Mesendoderm (in vitro differentiated cells): ENCODE results near the gene PLEKHO2.

Experiments used
- DNase-seq: peaks from one replicate; pipeline ENCODE4 v3.0.0; 2013
- H2AK5ac ChIP-seq: 2 replicates; pipeline ENCODE4 v1.6.1; 2013; ENCODE audit warnings: low read length, inconsistent platforms
- H2BK120ac ChIP-seq: 2 replicates; pipeline ENCODE4 v1.6.1; 2013; ENCODE audit warnings: low read depth, mild to moderate bottlenecking, low read length, moderate library complexity, mixed read lengths
- H2BK15ac ChIP-seq: replicated peaks from 2 replicates; pipeline ENCODE4 v1.6.1; 2013; ENCODE audit warnings: low read depth, mild to moderate bottlenecking, moderate library complexity
- H2BK5ac ChIP-seq: 2 replicates; pipeline ENCODE4 v1.6.1; 2013; ENCODE audit warnings: low read length, inconsistent platforms
- H3K18ac ChIP-seq: 2 replicates; pipeline ENCODE4 v1.6.1; 2013; ENCODE audit warnings: mild to moderate bottlenecking, low read length, mixed read lengths
- H3K23ac ChIP-seq: one replicate; pipeline ENCODE4 v1.6.1; 2013; ENCODE audit warnings: low read length
- H3K27ac ChIP-seq: 2 replicates; pipeline ENCODE4 v1.5.1; 2013; ENCODE audit warnings: low read depth, mild to moderate bottlenecking, inconsistent platforms, low read length, moderate library complexity
- H3K27me3 ChIP-seq: 2 replicates; pipeline ENCODE4 v1.6.1; 2013; ENCODE audit warnings: low read length, control low read depth, mild to moderate bottlenecking, inconsistent platforms; ENCODE audit not compliant: insufficient read depth, poor library complexity
- H3K36me3 ChIP-seq: 2 replicates; pipeline ENCODE4 v1.6.1; 2013; ENCODE audit warnings: low read length, inconsistent platforms; ENCODE audit not compliant: control insufficient read depth, insufficient read depth
- H3K4ac ChIP-seq: one replicate; pipeline ENCODE4 v1.6.1; 2013; ENCODE audit warnings: low read depth, mild to moderate bottlenecking, low read length, moderate library complexity
- H3K4me1 ChIP-seq: 2 replicates; pipeline ENCODE4 v1.6.1; 2013; ENCODE audit warnings: low read depth, low read length, inconsistent platforms; ENCODE audit not compliant: control insufficient read depth
- H3K4me2 ChIP-seq: 2 replicates; pipeline ENCODE4 v1.6.1; 2013; ENCODE audit warnings: low read length
- H3K4me3 ChIP-seq: 2 replicates; pipeline ENCODE4 v1.5.1; 2013; ENCODE audit warnings: mild to moderate bottlenecking, low read length
- H3K56ac ChIP-seq: one replicate; pipeline ENCODE4 v1.6.1; 2013; ENCODE audit warnings: low read length
- H3K79me1 ChIP-seq: 2 replicates; pipeline ENCODE4 v1.6.1; 2013; ENCODE audit warnings: low read length, inconsistent platforms
- H3K79me2 ChIP-seq: 2 replicates; pipeline ENCODE4 v1.6.1; 2013; ENCODE audit warnings: mild to moderate bottlenecking, low read length; ENCODE audit not compliant: control insufficient read depth, insufficient read depth
- H3K9ac ChIP-seq: 2 replicates; pipeline ENCODE4 v1.6.1; 2013; ENCODE audit warnings: low read length, inconsistent platforms
- H4K5ac ChIP-seq: one replicate; pipeline ENCODE4 v1.6.1; 2013; ENCODE audit warnings: low read length
- H4K8ac ChIP-seq: one replicate; pipeline ENCODE4 v1.6.1; 2013; ENCODE audit warnings: low read depth, mild to moderate bottlenecking, control low read depth, low read length, moderate library complexity
- WGBS: extraction: QIAGEN DNeasy Blood & Tissue Kit; methylation state at CpG from one replicate; pipeline ENCODE4 v1.1.7; 2013; ENCODE audit warnings: low lambda C conversion rate, missing lambda C conversion rate; ENCODE audit not compliant: insufficient coverage; ENCODE audit errors: extremely low coverage; 5-methylcytosine and 5-hydroxymethylcytosine counted together

The PLEKHO2 gene

DNA sequence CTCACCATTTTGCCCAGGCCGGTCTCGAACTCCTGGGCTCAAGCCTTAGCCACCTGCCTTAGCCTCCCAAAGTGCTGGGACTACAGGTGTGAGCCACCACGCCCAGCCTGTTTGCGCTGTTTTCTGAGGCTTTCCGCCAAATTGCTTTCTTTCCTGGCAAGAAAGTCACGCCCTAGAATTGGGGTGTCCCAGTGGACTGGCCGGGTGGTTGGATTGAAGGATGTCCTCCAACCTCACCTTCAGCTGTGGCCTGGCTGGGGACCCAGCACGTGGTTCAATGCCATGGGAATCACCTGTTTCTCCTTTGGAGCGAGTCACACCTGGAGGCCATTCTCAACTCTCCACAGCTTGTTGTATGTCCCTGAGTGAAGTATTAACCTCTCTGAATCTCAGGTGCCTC is 64.2 kb downstream of the PLEKHO2 start:
- Histone ChIP-seq H3K56ac (peak overlapping the region; percentile 25), H3K79me2 (no peaks in the 10 kb centered on the region), H3K9ac (no peak overlapping the region), H2BK120ac (no peak overlapping the region), H2BK15ac (no peak overlapping the region), H3K23ac (no peak overlapping the region), H3K27me3 (no peaks in the 10 kb centered on the region), H4K8ac (no peak overlapping the region), H2BK5ac (no peak overlapping the region), H4K5ac (no peak overlapping the region), H2AK5ac (no peak overlapping the region), H3K4me1 (peaks cover 5% of the 10 kb centered on the region), H3K4ac (no peak overlapping the region), H3K36me3 (no peaks in the 10 kb centered on the region), H3K79me1 (no peaks in the 10 kb centered on the region), H3K27ac (no peak overlapping the region), H3K4me3 (no peak overlapping the region), H3K4me2 (no peak overlapping the region), H3K18ac (no peak overlapping the region)
- no peak for DNase-seq
- no CpG with 5 or more reads among the region's 9 CpGs for WGBS

DNA sequence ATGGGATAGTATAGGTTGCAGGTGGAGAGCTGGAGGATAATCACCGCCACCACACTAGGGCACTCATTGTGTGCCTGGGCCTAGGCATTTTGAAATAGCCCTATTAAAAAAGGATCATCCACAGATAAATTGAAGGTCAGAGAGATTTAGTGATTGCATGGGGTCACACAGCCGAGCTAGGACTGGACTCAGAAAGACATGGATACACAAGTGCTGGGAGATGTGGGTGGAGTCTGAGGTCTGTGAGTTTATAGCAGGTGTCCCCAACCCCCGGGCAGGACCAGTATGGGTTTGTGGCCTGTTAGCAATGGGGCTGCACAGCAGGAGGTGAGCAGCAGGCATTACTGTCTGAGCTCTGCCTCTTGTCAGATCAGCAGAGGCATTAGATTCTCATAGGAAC is 64.7 kb downstream of the PLEKHO2 start:
- no peak overlapping the region for H3K27ac ChIP-seq
- no peak overlapping the region for H3K18ac ChIP-seq
- H3K56ac ChIP-seq, result no peak overlapping the region
- no peak overlapping the region for H3K4me3 ChIP-seq
- no peak overlapping the region for H4K5ac ChIP-seq
- H3K9ac ChIP-seq, result no peak overlapping the region
- no peak overlapping the region for H3K4ac ChIP-seq
- H3K23ac ChIP-seq, result no peak overlapping the region
- H3K4me1 ChIP-seq, result peaks cover 7% of the 10 kb centered on the region
- WGBS, result no CpG with 5 or more reads among the region's 3 CpGs
- H3K27me3 ChIP-seq, result no peaks in the 10 kb centered on the region
- H3K4me2 ChIP-seq, result no peak overlapping the region
- no peaks in the 10 kb centered on the region for H3K79me2 ChIP-seq
- H2AK5ac ChIP-seq, result no peak overlapping the region
- DNase-seq, result no peak
- H4K8ac ChIP-seq, result no peak overlapping the region
- no peaks in the 10 kb centered on the region for H3K79me1 ChIP-seq
- H2BK120ac ChIP-seq, result no peak overlapping the region
- no peak overlapping the region for H2BK15ac ChIP-seq
- no peak overlapping the region for H2BK5ac ChIP-seq
- no peaks in the 10 kb centered on the region for H3K36me3 ChIP-seq

DNA sequence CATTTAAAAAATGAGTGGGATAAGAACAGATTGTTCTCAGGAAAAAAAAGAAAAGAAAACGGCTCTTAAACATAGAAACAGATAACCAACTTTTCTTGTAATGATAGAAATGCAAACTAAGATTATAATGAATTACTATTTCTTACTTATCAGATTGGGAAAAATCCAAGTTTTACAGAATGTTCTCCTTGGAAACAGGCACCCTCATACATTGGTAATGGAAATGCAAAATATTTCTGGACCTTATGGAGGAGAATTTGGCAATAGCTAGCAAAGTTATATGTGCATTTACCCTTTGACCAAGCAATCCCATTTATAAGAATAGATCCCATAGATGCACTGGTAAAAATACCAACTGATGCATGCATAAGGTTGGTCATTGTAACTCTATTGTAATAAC is 66.3 kb downstream of the PLEKHO2 start:
- DNase-seq, result no peak
- H3K4me3 ChIP-seq, result no peak overlapping the region
- H3K56ac ChIP-seq, result no peak overlapping the region
- no peak overlapping the region for H3K9ac ChIP-seq
- no peaks in the 10 kb centered on the region for H3K27me3 ChIP-seq
- H3K18ac ChIP-seq, result no peak overlapping the region
- no peaks in the 10 kb centered on the region for H3K79me1 ChIP-seq
- no peak overlapping the region for H4K8ac ChIP-seq
- WGBS, result no CpG with 5 or more reads among the region's 1 CpG
- no peaks in the 10 kb centered on the region for H3K36me3 ChIP-seq
- H2AK5ac ChIP-seq, result no peak overlapping the region
- no peak overlapping the region for H2BK5ac ChIP-seq
- no peak overlapping the region for H3K4me2 ChIP-seq
- H2BK15ac ChIP-seq, result no peak overlapping the region
- H2BK120ac ChIP-seq, result no peak overlapping the region
- H3K4me1 ChIP-seq, result peaks cover 7% of the 10 kb centered on the region
- no peak overlapping the region for H3K23ac ChIP-seq
- no peak overlapping the region for H4K5ac ChIP-seq
- H3K4ac ChIP-seq, result no peak overlapping the region
- H3K79me2 ChIP-seq, result no peaks in the 10 kb centered on the region
- no peak overlapping the region for H3K27ac ChIP-seq

- H3K79me2 ChIP-seq, result no peaks in the 10 kb centered on the region
- no peaks in the 10 kb centered on the region for H3K27me3 ChIP-seq
- H4K8ac ChIP-seq, result no peak overlapping the region
- no peak overlapping the region for H3K23ac ChIP-seq
- H3K27ac ChIP-seq, result no peak overlapping the region
- no CpG with 5 or more reads among the region's 3 CpGs for WGBS
- H4K5ac ChIP-seq, result no peak overlapping the region
- H2AK5ac ChIP-seq, result no peak overlapping the region
- H3K4me2 ChIP-seq, result no peak overlapping the region
- no peak overlapping the region for H3K56ac ChIP-seq
- no peak for DNase-seq
- H3K18ac ChIP-seq, result no peak overlapping the region
- peaks cover 3% of the 10 kb centered on the region for H3K4me1 ChIP-seq
- no peak overlapping the region for H2BK5ac ChIP-seq
- H3K4ac ChIP-seq, result no peak overlapping the region
- no peak overlapping the region for H2BK120ac ChIP-seq
- no peak overlapping the region for H2BK15ac ChIP-seq
- H3K36me3 ChIP-seq, result no peaks in the 10 kb centered on the region
- no peaks in the 10 kb centered on the region for H3K79me1 ChIP-seq
- no peak overlapping the region for H3K4me3 ChIP-seq
- H3K9ac ChIP-seq, result no peak overlapping the region
Observed at GRCh38 chr15:64909546-64909945, 67.8 kb downstream of the PLEKHO2 start.

DNA sequence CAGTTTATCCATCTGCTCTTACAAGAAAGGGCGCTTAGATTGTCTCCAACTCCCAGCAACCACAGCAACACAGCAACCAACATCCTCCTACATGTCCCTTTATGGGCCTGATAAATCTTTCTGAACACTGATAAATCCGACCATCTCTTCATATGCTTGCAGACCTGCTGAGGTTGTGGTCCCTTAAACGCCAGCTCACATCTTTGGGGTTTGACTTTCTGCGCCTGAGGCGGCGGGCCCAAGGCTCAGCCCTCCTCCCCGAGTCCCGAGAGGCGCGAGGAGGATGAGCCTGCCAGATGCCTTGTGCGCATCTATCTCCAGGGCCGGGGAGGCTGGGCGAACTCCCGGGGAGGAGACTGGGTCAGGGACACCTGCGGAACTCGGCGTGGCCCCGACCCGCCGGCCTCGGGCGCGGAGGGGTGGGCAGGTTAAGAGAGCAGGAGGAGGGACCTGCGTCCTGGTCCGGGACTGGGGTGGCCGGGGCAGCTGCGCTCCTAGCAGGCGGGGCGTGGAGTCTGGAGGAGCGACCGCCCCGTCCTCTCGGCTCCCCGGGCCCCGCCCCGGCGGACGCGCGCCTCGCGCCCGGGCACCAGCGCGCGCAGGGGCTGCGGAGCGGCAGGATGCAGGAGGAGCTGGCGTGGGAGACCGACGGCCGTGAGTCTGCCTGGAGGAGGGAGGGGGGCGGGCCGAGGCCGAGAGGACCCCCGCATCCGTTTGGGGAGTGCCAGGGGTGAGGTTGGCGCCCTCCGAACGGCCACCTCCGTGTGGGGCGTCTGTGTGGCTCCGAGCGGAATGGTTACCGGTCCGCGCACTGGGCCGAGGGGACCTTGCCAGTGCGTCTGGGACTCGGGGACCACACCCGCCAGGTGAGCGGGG is 69.8 kb downstream of the PLEKHO2 start, which contains the start of gene ANKDD1A:
Gene ANKDD1A, plus strand, starts transcription at position 592 of the 876 bp plus-strand sequence. Its CDS starts 29 bp downstream, at position 621.
- Histone ChIP-seq H3K4ac (no peak within 1 kb of the TSS), H3K4me3 (peak within 1 kb of the TSS; percentile 57), H4K5ac (no peak within 1 kb of the TSS), H2AK5ac (no peak within 1 kb of the TSS), H3K18ac (no peak within 1 kb of the TSS), H4K8ac (no peak within 1 kb of the TSS), H3K4me2 (peak within 1 kb of the TSS; percentile 74), H3K79me2 (no peaks in the 10 kb centered on the region), H3K79me1 (no peaks in the 10 kb centered on the region), H3K23ac (no peak within 1 kb of the TSS), H3K4me1 (peaks cover 11% of the 10 kb centered on the region), H2BK15ac (no peak within 1 kb of the TSS), H3K27ac (no peak within 1 kb of the TSS), H3K36me3 (no peaks in the 10 kb centered on the region), H3K56ac (peak within 1 kb of the TSS; percentile 92), H3K27me3 (no peaks in the 10 kb centered on the region), H3K9ac (peak within 1 kb of the TSS; percentile 77), H2BK5ac (no peak within 1 kb of the TSS), H2BK120ac (no peak within 1 kb of the TSS)
- no CpG with 5 or more reads among the region's 72 CpGs for WGBS
- DNase-seq, result peak; percentile 77
